Type B pancreatic cell (in vitro differentiated cells): ENCODE data around the gene CFAP300. TPM values are rescaled to one million over a fixed set of nuclear protein-coding genes. Genes with fewer than 3 reads are reported as not detected.

Experiments used
- DNase-seq: peaks from one replicate; pipeline ENCODE4 v3.0.0; 2021; ENCODE audit warnings: mixed read lengths; ENCODE audit not compliant: unreplicated experiment; ENCODE audit errors: extremely low spot score
- H3K27ac Mint-ChIP-seq: 2 replicates; pipeline ENCODE4 v1.8.0; 2021; ENCODE audit warnings: mild to moderate bottlenecking, mixed read lengths
- H3K27me3 Mint-ChIP-seq: 2 replicates; pipeline ENCODE4 v1.8.0; 2021; ENCODE audit warnings: mixed read lengths
- H3K36me3 Mint-ChIP-seq: 2 replicates; pipeline ENCODE4 v1.8.0; 2021; ENCODE audit warnings: mixed read lengths
- H3K4me1 Mint-ChIP-seq: one replicate; pipeline ENCODE4 v1.8.0; 2021; ENCODE audit warnings: mixed read lengths; ENCODE audit not compliant: unreplicated experiment
- H3K4me3 Mint-ChIP-seq: 2 replicates; pipeline ENCODE4 v1.8.0; 2021; ENCODE audit warnings: mild to moderate bottlenecking, mixed read lengths
- H3K9me3 Mint-ChIP-seq: 2 replicates; pipeline ENCODE4 v1.8.0; 2021; ENCODE audit warnings: mixed read lengths
- long read RNA-seq: library from polyadenylated mRNA; unstranded; transcript quantifications from one replicate; pipeline ENCODE4 v2.0.0, GENCODE V29; 2020
- total RNA-seq: library from RNA; stranded (reverse); gene quantifications from 2 replicates; pipeline ENCODE4 v1.2.1, GENCODE V29; 2021; ENCODE audit warnings: low replicate concordance
- TF ChIP-seq, protein P1 (sequence below): fragments of 200-600 bp; sonication (generic); conservative IDR thresholded peaks from 2 replicates; pipeline ENCODE4 v1.5.0; 2021; ENCODE audit warnings: antibody characterized with exemption, mild to moderate bottlenecking

CFAP300 gene
- 2.3 and 4.1 TPM in 2 replicates for total RNA-seq
- long read RNA-seq, transcript CFAP300-201 (7 exons, 2,193 nt) = major isoform, 6 of 15 reads
- long read RNA-seq, partial matches to known transcripts = 1 of 15 reads
- long read RNA-seq, other reads (novel, unspliced or antisense) = 6 of 15 reads

DNA sequence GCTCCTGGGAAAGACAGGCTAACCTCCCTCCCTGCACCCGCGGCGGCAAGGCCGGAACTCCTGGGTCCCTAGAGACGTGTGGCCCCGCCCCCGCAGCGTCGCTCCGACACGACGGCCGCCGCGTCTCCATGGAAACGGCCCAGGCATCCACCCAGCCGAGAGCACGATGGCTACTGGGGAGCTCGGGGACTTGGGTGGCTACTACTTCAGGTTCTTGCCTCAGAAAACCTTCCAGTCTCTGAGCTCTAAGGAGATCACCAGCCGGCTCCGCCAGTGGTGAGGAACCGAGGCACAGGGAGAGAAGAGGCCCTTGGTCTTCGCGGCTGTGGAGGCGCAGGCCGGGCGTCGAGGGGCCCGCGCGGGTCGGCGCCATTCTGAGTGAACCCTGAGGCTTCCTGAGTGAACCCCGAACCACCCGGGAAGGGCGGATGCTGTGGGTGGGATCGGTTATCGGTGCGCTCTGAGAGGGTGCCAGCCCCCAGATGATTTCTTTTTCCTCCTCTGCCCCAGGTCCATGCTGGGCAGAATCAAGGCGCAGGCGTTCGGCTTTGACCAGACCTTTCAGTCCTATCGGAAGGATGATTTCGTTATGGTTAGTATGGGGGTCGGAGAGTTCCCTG is at the start of gene CFAP300:
TSS of gene CFAP300 (plus strand) at position 133 of the 620 bp plus-strand sequence. CDS start at position 167, 34 bp downstream.
- TF ChIP-seq, protein P1, sequence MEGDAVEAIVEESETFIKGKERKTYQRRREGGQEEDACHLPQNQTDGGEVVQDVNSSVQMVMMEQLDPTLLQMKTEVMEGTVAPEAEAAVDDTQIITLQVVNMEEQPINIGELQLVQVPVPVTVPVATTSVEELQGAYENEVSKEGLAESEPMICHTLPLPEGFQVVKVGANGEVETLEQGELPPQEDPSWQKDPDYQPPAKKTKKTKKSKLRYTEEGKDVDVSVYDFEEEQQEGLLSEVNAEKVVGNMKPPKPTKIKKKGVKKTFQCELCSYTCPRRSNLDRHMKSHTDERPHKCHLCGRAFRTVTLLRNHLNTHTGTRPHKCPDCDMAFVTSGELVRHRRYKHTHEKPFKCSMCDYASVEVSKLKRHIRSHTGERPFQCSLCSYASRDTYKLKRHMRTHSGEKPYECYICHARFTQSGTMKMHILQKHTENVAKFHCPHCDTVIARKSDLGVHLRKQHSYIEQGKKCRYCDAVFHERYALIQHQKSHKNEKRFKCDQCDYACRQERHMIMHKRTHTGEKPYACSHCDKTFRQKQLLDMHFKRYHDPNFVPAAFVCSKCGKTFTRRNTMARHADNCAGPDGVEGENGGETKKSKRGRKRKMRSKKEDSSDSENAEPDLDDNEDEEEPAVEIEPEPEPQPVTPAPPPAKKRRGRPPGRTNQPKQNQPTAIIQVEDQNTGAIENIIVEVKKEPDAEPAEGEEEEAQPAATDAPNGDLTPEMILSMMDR = no peak
- Mint-ChIP-seq H3K27me3 (no peaks in the 10 kb centered on the region), H3K27ac (peak within 1 kb of the TSS; percentile 13), H3K4me3 (peak within 1 kb of the TSS; percentile 88), H3K4me1 (peaks cover 5% of the 10 kb centered on the region), H3K9me3 (no peaks in the 10 kb centered on the region), H3K36me3 (no peaks in the 10 kb centered on the region)
- DNase-seq = peak; percentile 84

DNA sequence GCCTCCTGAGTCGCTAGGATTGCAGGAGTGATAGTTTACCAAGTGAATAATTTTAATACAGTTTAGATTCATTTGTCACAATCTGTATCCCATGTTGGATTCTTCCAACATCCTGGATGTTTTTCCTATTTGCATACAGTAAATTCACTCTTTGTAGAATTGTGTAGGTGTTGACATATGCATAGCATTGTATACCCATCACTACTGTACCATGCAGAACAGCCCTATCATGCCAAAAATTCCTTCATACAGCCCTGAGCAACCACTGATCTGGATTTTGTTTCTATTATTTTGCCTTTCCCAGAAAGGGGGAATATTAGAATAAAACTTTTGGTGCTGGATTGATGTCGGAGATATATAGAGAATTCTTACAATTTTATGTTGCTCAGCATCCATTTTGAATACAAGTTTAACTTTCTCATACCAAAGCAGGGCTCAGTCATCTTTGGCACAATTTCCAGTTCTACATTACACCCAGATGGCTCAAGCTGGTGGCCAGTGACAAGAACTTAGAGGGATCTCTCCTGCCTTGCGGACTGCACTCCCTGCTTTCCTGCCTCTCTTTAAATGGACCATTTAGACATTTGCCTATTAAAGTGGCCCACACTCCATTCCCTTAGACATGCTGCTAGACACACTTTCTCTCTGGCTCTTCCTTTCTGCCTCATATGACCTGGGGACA is 45.4 kb upstream of the CFAP300 start:
- TF ChIP-seq, protein P1 = no peak
- Mint-ChIP-seq H3K4me1 (no peaks in the 10 kb centered on the region), H3K36me3 (no peaks in the 10 kb centered on the region), H3K27me3 (no peaks in the 10 kb centered on the region), H3K27ac (no peak overlapping the region), H3K9me3 (no peaks in the 10 kb centered on the region), H3K4me3 (no peak overlapping the region)
- no peak for DNase-seq

DNA sequence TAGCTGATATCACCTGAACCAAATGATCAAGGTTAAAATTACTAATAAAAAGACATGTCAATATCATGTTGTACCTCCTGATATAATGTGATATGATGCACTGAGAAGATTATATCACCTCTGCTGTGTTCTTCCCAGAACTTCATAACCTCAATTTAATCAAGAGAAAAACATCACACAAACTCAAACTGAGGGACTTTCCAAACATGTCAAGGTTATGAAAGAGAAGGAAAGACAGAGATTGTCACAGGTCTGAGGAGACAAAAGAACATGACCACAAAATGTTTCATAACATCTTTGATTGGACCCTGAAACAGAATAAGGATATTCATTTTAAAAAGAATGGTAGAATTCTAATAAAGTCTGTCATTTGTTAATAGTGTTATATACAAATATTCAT is 43.0 kb upstream of the CFAP300 start:
- TF ChIP-seq, protein P1 = no peak
- DNase-seq = no peak
- peaks cover 5% of the 10 kb centered on the region for H3K4me1 Mint-ChIP-seq
- H3K36me3 Mint-ChIP-seq = no peaks in the 10 kb centered on the region
- no peak overlapping the region for H3K4me3 Mint-ChIP-seq
- H3K27ac Mint-ChIP-seq = no peak overlapping the region
- no peaks in the 10 kb centered on the region for H3K9me3 Mint-ChIP-seq
- H3K27me3 Mint-ChIP-seq = no peaks in the 10 kb centered on the region

DNA sequence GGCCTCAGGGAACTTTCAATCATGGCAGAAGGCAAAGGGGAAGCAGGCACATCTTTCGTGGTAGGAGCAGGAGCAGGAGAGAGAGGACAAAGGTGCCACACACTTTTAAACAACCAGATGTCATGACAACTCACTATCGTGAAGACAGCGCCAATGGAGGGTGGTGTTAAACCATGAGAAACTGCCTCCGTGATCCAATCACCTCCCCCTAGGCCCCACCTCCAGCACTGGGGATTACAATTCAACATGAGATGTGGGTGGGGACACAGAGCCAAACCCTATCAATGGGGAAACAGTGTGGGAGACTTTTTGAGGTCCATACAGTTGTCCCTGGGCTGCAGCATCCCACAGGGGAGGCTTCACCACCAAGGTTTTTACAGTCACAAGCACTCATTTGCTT is 41.9 kb upstream of the CFAP300 start:
- Mint-ChIP-seq H3K9me3 (no peaks in the 10 kb centered on the region), H3K4me1 (peaks cover 12% of the 10 kb centered on the region), H3K27me3 (no peaks in the 10 kb centered on the region), H3K4me3 (no peak overlapping the region), H3K27ac (no peak overlapping the region), H3K36me3 (no peaks in the 10 kb centered on the region)
- TF ChIP-seq, protein P1 = no peak
- no peak for DNase-seq

DNA sequence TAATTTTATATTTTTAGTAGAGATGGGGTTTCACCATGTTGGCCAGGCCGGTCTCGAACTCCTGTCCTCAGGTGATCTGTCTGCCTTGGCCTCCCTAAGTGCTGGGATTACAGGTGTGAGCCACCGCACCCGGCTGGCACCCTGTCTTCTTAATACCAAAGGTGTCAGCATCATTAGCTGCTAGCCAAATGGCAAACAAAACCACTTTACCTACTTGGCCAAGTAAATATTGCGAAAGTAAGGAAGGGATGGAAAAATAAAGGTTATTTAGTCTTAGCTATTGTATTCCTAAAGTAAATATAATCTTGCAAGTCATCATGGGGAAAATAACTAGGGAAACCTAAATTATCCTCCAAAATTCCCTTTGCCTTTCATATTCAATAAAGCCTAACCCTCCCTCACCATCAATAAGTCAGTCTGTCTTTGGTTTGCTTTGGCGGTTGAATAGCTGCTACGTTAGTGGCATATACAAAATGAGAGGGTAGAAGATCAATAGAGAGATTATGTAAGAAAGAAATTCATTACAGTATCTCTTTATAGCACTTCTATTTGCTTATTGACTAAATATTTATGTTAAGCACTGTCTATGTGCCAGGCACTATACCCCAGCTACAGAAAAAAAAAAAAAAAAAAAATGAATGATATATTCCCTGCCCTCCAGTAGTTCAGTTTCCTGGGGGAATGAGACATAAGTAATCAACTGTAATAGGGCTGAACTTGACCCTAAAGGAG is 40.2 kb upstream of the CFAP300 start:
- TF ChIP-seq, protein P1 = no peak
- Mint-ChIP-seq H3K4me1 (peaks cover 12% of the 10 kb centered on the region), H3K27me3 (no peaks in the 10 kb centered on the region)

More for the DNA sequence above, 40.2 kb upstream of the CFAP300 start:
- DNase-seq = no peak
- Mint-ChIP-seq H3K36me3 (no peaks in the 10 kb centered on the region), H3K27ac (peak overlapping the region; percentile 78), H3K4me3 (no peak overlapping the region), H3K9me3 (no peaks in the 10 kb centered on the region)
